Endothelial cell of umbilical vein (primary cell): ENCODE measurements around the gene HOOK2. TPM values are rescaled to one million over a fixed set of nuclear protein-coding genes. Genes with fewer than 3 reads are reported as not detected.

Source experiments
- BruUV-seq: library from RNA; stranded (reverse); fragments of 400-500 nt; replicated peaks from 2 replicates; lab custom pipeline; 2021; lab: Mats Ljungman, UMichigan
- CTCF ChIA-PET: fragments of 300-600, 350-600 bp; sonication (Branson Sonifier 250); formaldehyde crosslinking; loops from one replicate; lab custom pipeline; 2021; ENCODE audit warnings: antibody characterized with exemption, inconsistent platforms; lab: Charles Lee
- POLR2A ChIA-PET: fragments of 300-600, 350-600 bp; sonication (Branson Sonifier 250); formaldehyde crosslinking; loops from one replicate; lab custom pipeline; 2021; ENCODE audit warnings: antibody characterized with exemption, inconsistent platforms; lab: Charles Lee
- DNase-seq: peaks from one replicate; pipeline ENCODE4 v3.0.0-alpha.2; 2011; ENCODE audit warnings: low read depth, low spot score
- FAIRE-seq: peaks from 2 replicates; lab custom pipeline; 2011; peaks lifted over from hg19 to GRCh38; lab: Jason Lieb, UNC
- H2AFZ ChIP-seq: 2 replicates; pipeline ENCODE4 v1.6.0; 2012; ENCODE audit warnings: low read depth, low read length, control low read depth, inconsistent platforms
- H3K27ac ChIP-seq: 2 replicates; pipeline ENCODE4 v1.5.1; 2011; ENCODE audit warnings: low read depth, mild to moderate bottlenecking, control low read depth, low read length, moderate library complexity; ENCODE audit not compliant: insufficient read depth
- H3K27me3 ChIP-seq, 2 experiments: 2 replicates each; pipeline versions ENCODE4 v1.6.0 to v1.6.1; 2011; ENCODE audit warnings: low read length in 2 of 2, mixed read lengths in 1 of 2; ENCODE audit not compliant: control insufficient read depth in 2 of 2, insufficient read depth in 2 of 2
- H3K36me3 ChIP-seq, 2 experiments: 2 replicates in 1 of 2; 3 replicates in 1 of 2; pipeline ENCODE4 v1.5.1; 2011; ENCODE audit warnings: low read length in 2 of 2, mild to moderate bottlenecking in 1 of 2, moderate library complexity in 1 of 2; ENCODE audit not compliant: control insufficient read depth in 2 of 2, insufficient read depth in 2 of 2; ENCODE audit errors: extremely low read depth in 1 of 2
- H3K4me1 ChIP-seq: 3 replicates; pipeline ENCODE4 v1.5.1; 2011; ENCODE audit warnings: mild to moderate bottlenecking, low read length; ENCODE audit not compliant: control insufficient read depth, insufficient read depth; ENCODE audit errors: extremely low read depth
- H3K4me2 ChIP-seq: 2 replicates; pipeline ENCODE4 v1.6.1; 2011; ENCODE audit warnings: low read length, control low read depth, mixed read lengths; ENCODE audit not compliant: insufficient read depth
- H3K4me3 ChIP-seq, 3 experiments: fragments of 200-600 bp in 1 of 3; sonication (generic), shearing (Covaris generic) in 1 of 3; replicated peaks in 1 of 3; 2 replicates each; pipeline ENCODE4 v1.5.1; 2011 to 2016; ENCODE audit warnings: control low read depth in 3 of 3, low read length in 3 of 3, mild to moderate bottlenecking in 2 of 3, inconsistent platforms in 1 of 3, low read depth in 1 of 3, moderate library complexity in 1 of 3; ENCODE audit not compliant: insufficient read depth in 1 of 3
- H3K79me2 ChIP-seq: 2 replicates; pipeline ENCODE4 v1.6.0; 2012; ENCODE audit warnings: low read length, inconsistent platforms; ENCODE audit not compliant: control insufficient read depth, insufficient read depth
- H3K9ac ChIP-seq: replicated peaks from 2 replicates; pipeline ENCODE3; 2011; ENCODE audit warnings: low read length, control low read depth; ENCODE audit not compliant: insufficient read depth; ENCODE audit errors: extremely low read depth
- H3K9me1 ChIP-seq: replicated peaks from 3 replicates; pipeline ENCODE4 v1.6.0; 2011; ENCODE audit warnings: mild to moderate bottlenecking, low read length; ENCODE audit not compliant: control insufficient read depth, insufficient read depth; ENCODE audit errors: extremely low read depth
- H3K9me3 ChIP-seq: replicated peaks from 2 replicates; pipeline ENCODE4 v1.5.1; 2012; ENCODE audit warnings: low read length, inconsistent platforms; ENCODE audit not compliant: control insufficient read depth, insufficient read depth
- H4K20me1 ChIP-seq: replicated peaks from 2 replicates; pipeline ENCODE3; 2011; ENCODE audit warnings: mild to moderate bottlenecking, low read length; ENCODE audit not compliant: control insufficient read depth, insufficient read depth; ENCODE audit errors: extremely low read depth
- CTCF ChIP-seq, 2 donors: IDR thresholded peaks; 1 replicate in 1 of 2; 2 replicates in 1 of 2; pipeline ENCODE4 v1.5.1; 2011; ENCODE audit warnings: low read length in 2 of 2, mild to moderate bottlenecking in 2 of 2, moderate library complexity in 2 of 2, control low read depth in 1 of 2, inconsistent platforms in 1 of 2, low read depth in 1 of 2; ENCODE audit not compliant: insufficient read depth in 1 of 2; ENCODE audit errors: extremely low read depth in 1 of 2
- EZH2 ChIP-seq: IDR thresholded peaks from 2 replicates; pipeline ENCODE4 v1.6.1; 2012; ENCODE audit warnings: borderline replicate concordance, low read depth, mild to moderate bottlenecking, moderate library complexity, low read length, inconsistent platforms; ENCODE audit not compliant: severe bottlenecking
- FOS ChIP-seq: IDR thresholded peaks from 2 replicates; pipeline ENCODE4 v1.6.1; 2011; ENCODE audit warnings: mild to moderate bottlenecking, low read length, moderate library complexity, borderline replicate concordance; ENCODE audit not compliant: insufficient read depth
- GATA2 ChIP-seq: IDR thresholded peaks from 2 replicates; pipeline ENCODE4 v1.7.0; 2011; ENCODE audit warnings: low read depth, mild to moderate bottlenecking, moderate library complexity, mixed read lengths, low read length; ENCODE audit not compliant: insufficient read length, insufficient read depth
- JUN ChIP-seq: IDR thresholded peaks from 2 replicates; pipeline ENCODE4 v1.6.1; 2011; ENCODE audit warnings: borderline replicate concordance, low read depth; ENCODE audit not compliant: insufficient read length, insufficient read depth
- MAX ChIP-seq: IDR thresholded peaks from 2 replicates; pipeline ENCODE4 v1.6.1; 2011; ENCODE audit not compliant: insufficient read depth, insufficient read length
- MYC ChIP-seq: IDR thresholded peaks from one replicate; pipeline ENCODE4 v1.6.1; 2011; ENCODE audit warnings: mild to moderate bottlenecking, low read depth, low read length
- POLR2A ChIP-seq: IDR thresholded peaks from 2 replicates; pipeline ENCODE4 v1.6.1; 2012; ENCODE audit warnings: low read depth, mild to moderate bottlenecking, control low read depth, low read length
- POLR2AphosphoS5 ChIP-seq: IDR thresholded peaks from 2 replicates; pipeline ENCODE4 v1.6.1; 2012; ENCODE audit warnings: low read depth, mild to moderate bottlenecking, control low read depth, low read length, moderate library complexity; ENCODE audit not compliant: insufficient read depth
- dilution Hi-C: fragments of 300-500 bp; cut with MboI; formaldehyde crosslinking; loops from one replicate; pipeline ENCODE4 v1.15.0; 2019; ENCODE audit warnings: low sequenced_read_pairs; ENCODE audit not compliant: extremely low pct_ligation_motif_present
- intact Hi-C: fragments of 100-400 bp; cut with micrococcal nuclease; formaldehyde crosslinking; loops from one replicate; pipeline ENCODE4 v1.10.0; 2022
- polyA plus RNA-seq, 4 experiments: library from polyadenylated mRNA; depleted of rRNA in 3 of 4; stranded (reverse) in 3 of 4; unstranded in 1 of 4; fragments of >200 nt; gene quantifications; 2 replicates each; pipeline versions ENCODE4 v1.2.1 to v1.2.3, GENCODE V29; 2011 to 2012; ENCODE audit warnings: missing spikeins in 1 of 4
- total RNA-seq: library from RNA; stranded (reverse); gene quantifications from 2 replicates; pipeline ENCODE4 v1.2.3, GENCODE V29; 2021

HOOK2 gene
- total and polyA plus RNA-seq, 2 donors (not counting 3 experiments of a cell fraction or from before 2014, with no cell fraction given) = 8.0 to 17.3 TPM

GRCh38 chr19:12756150-12756883 is 19.0 kb downstream of the HOOK2 start:
- H3K4me1 ChIP-seq = no peaks in the 10 kb centered on the region
- H3K9me3 ChIP-seq = no peaks in the 10 kb centered on the region
- H3K36me3 ChIP-seq = no peaks in the 10 kb centered on the region
- H3K4me2 ChIP-seq = no peak overlapping the region
- H3K9me1 ChIP-seq = no peaks in the 10 kb centered on the region
- no peak overlapping the region for H3K4me3 ChIP-seq
- H3K27ac ChIP-seq = no peak overlapping the region
- no peak overlapping the region for H2AFZ ChIP-seq
- FAIRE-seq = no peak
- no peaks in the 10 kb centered on the region for H3K27me3 ChIP-seq
- no peaks in the 10 kb centered on the region for H3K79me2 ChIP-seq
- BruUV-seq = no TSS peak
- ChIA-PET POLR2A (no interaction called here), CTCF (interaction anchor here (1.7 to 12.6 kb wide), 4 partner anchors 9 to 665 kb away, joined by 4 to 481 read pairs (median 23); no protein-coding TSS in a partner anchor)
- no peaks in the 10 kb centered on the region for H4K20me1 ChIP-seq
- H3K9ac ChIP-seq = no peak overlapping the region
- TF ChIP-seq POLR2A = no peak
- TF ChIP-seq CTCF (IDR thresholded peaks at IDR 0.05; ENCODE audit: extremely low read depth in 1 of 2, insufficient read depth in 1 of 2, low read depth in 1 of 2, low read length in 2 of 2) = no peak
- TF ChIP-seq MYC = no peak
- TF ChIP-seq POLR2AphosphoS5 = no peak
- no peak for TF ChIP-seq FOS
- TF ChIP-seq EZH2 = no peak
- TF ChIP-seq GATA2 = no peak
- TF ChIP-seq MAX = no peak
- TF ChIP-seq JUN = no peak
- intact Hi-C loops = loop anchor here (2.0 kb wide), 1 partner anchor 34 kb away; the partner anchor contains the start of gene TNPO2
- DNase-seq = no peak
- dilution Hi-C loops = no loop called here
